Calu3 (cell line): Measurements from ENCODE around the gene SPATA2L. TPM values are rescaled to one million over a fixed set of nuclear protein-coding genes. Genes with fewer than 3 reads are reported as not detected.

ENCODE experiments used
- BruUV-seq: library from RNA; stranded (reverse); fragments of 400-500 nt; replicated peaks from 2 replicates; lab custom pipeline; 2021; lab: Mats Ljungman, UMichigan
- CTCF ChIA-PET: fragments of 300-600 bp; sonication (Branson Sonifier 250); formaldehyde crosslinking; loops from one replicate; lab custom pipeline; 2022; ENCODE audit warnings: antibody characterized with exemption; lab: Charles Lee
- DNase-seq: peaks from one replicate; pipeline ENCODE4 v3.0.0; 2022
- H3K27ac Mint-ChIP-seq: one replicate; pipeline ENCODE4 v1.8.0; 2022; ENCODE audit warnings: mixed read lengths; ENCODE audit not compliant: unreplicated experiment
- H3K27me3 Mint-ChIP-seq: one replicate; pipeline ENCODE4 v1.8.0; 2022; ENCODE audit warnings: mixed read lengths; ENCODE audit not compliant: unreplicated experiment
- H3K36me3 Mint-ChIP-seq: one replicate; pipeline ENCODE4 v1.8.0; 2022; ENCODE audit warnings: mild to moderate bottlenecking, moderate library complexity, mixed read lengths; ENCODE audit not compliant: insufficient read depth, unreplicated experiment
- H3K4me1 Mint-ChIP-seq: one replicate; pipeline ENCODE4 v1.8.0; 2022; ENCODE audit warnings: mild to moderate bottlenecking, low read depth, mixed read lengths; ENCODE audit not compliant: unreplicated experiment
- H3K4me3 Mint-ChIP-seq: one replicate; pipeline ENCODE4 v1.8.0; 2022; ENCODE audit warnings: mild to moderate bottlenecking, low read depth, moderate library complexity, mixed read lengths; ENCODE audit not compliant: unreplicated experiment
- H3K9me3 Mint-ChIP-seq: one replicate; pipeline ENCODE4 v1.8.0; 2022; ENCODE audit warnings: low read depth, mixed read lengths; ENCODE audit not compliant: unreplicated experiment
- intact Hi-C: fragments of 100-400 bp; cut with micrococcal nuclease; formaldehyde crosslinking; loops from one replicate; pipeline ENCODE4 v1.10.0; 2022; ENCODE audit not compliant: unreplicated experiment
- total RNA-seq: library from RNA; stranded (reverse); gene quantifications from 2 replicates; pipeline ENCODE4 v1.2.3, GENCODE V29; 2022
- TF ChIP-seq, protein P1 (sequence below): fragments of 200-600 bp; IDR thresholded peaks from one replicate; pipeline ENCODE4 v1.8.0; 2022; ENCODE audit warnings: antibody characterized with exemption; ENCODE audit not compliant: unreplicated experiment

The SPATA2L gene
- total RNA-seq, 1 experiment from 2014 or later, result 20.7 TPM

DNA sequence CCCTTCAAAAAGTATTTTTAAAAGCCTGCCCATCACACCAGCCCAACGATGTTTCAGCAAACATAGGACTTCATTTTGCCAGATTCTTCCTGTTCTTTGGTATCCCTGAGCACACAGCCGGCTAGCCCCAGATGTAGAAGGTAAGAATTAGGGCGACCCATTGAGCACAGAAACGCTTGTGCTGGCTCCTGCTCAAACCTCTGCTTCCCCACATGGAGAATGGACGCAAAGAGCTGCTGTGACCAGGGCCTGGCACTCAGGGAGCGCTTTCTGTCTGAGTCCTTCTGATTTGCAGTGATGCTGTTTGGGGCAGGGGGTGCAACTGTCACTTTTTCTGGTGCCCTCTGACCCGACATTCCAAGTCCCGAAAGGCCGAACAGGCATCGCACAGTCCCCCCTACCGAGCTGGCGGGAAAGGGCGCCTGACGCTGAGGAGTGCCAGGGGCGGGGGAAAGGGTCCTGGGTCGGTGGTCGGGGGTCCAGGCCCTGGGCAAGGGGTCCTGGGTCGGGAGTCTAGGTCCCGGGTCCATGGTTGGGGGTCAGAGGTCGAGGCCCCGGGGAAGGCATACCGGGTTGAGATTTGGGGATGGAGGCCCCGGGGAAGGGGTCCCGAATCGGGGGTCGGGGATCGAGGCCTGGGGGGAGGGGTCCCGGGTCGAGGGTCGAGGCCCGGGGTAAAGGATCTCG lies 44.9 kb downstream of the SPATA2L start:
- no peaks in the 10 kb centered on the region for H3K27me3 Mint-ChIP-seq
- no peak for DNase-seq
- TF ChIP-seq, protein P1, sequence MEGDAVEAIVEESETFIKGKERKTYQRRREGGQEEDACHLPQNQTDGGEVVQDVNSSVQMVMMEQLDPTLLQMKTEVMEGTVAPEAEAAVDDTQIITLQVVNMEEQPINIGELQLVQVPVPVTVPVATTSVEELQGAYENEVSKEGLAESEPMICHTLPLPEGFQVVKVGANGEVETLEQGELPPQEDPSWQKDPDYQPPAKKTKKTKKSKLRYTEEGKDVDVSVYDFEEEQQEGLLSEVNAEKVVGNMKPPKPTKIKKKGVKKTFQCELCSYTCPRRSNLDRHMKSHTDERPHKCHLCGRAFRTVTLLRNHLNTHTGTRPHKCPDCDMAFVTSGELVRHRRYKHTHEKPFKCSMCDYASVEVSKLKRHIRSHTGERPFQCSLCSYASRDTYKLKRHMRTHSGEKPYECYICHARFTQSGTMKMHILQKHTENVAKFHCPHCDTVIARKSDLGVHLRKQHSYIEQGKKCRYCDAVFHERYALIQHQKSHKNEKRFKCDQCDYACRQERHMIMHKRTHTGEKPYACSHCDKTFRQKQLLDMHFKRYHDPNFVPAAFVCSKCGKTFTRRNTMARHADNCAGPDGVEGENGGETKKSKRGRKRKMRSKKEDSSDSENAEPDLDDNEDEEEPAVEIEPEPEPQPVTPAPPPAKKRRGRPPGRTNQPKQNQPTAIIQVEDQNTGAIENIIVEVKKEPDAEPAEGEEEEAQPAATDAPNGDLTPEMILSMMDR, result no peak
- H3K4me1 Mint-ChIP-seq, result peaks cover 20% of the 10 kb centered on the region
- H3K9me3 Mint-ChIP-seq, result no peaks in the 10 kb centered on the region
- intact Hi-C loops, result no loop called here
- BruUV-seq, result TSS peak; percentile 55
- H3K36me3 Mint-ChIP-seq, result peaks cover 79% of the 10 kb centered on the region
- H3K4me3 Mint-ChIP-seq, result peak overlapping the region; percentile 98
- H3K27ac Mint-ChIP-seq, result peak overlapping the region; percentile 18
- CTCF ChIA-PET, result interaction anchor here (0.6 kb wide), 1 partner anchor 159 kb away, joined by 9 read pairs; no protein-coding TSS in a partner anchor

GRCh38 chr16:89655062-89655643 lies 46.4 kb downstream of the SPATA2L start:
- no TSS peak for BruUV-seq
- H3K9me3 Mint-ChIP-seq, result no peaks in the 10 kb centered on the region
- intact Hi-C loops, result no loop called here
- CTCF ChIA-PET, result interaction anchor here (0.6 to 0.7 kb wide), 3 partner anchors 10 to 1167 kb away, joined by 3 to 12 read pairs (median 4); no protein-coding TSS in a partner anchor
- H3K27me3 Mint-ChIP-seq, result no peaks in the 10 kb centered on the region
- TF ChIP-seq, protein P1, result no peak
- H3K27ac Mint-ChIP-seq, result no peak overlapping the region
- no peak overlapping the region for H3K4me3 Mint-ChIP-seq
- DNase-seq, result no peak
- peaks cover 20% of the 10 kb centered on the region for H3K4me1 Mint-ChIP-seq
- peaks cover 79% of the 10 kb centered on the region for H3K36me3 Mint-ChIP-seq

DNA sequence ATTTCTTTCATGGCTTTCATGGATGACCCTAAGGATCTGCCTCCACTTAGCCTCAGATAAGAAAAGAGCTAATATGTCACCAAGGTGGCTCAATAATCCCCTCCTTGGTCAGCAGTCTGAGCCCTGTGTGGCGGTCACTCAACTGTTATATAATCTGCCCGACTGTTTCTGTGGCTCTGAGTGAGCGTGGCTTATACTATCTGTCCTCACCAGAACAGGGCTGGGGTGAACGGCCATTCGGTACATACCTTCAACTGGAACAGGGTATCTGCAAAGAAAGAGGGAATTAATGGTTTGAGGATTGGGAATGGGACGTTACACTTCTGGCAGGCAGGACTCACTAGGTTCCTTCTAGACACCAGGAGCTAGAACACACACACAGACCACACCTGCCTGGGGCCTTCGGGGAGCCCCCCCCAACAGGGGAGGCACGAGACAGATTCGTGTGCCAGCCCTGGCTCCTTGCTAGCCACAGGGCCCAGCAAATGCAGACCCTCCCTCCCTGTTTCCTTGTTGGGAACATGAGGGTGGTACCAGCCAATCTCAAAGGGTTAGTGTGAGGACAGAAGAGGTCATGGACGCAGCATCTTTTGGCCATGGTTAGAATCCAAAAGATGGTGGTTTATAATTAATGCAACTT lies 47.7 kb downstream of the SPATA2L start:
- Mint-ChIP-seq H3K27me3 (no peaks in the 10 kb centered on the region), H3K9me3 (no peaks in the 10 kb centered on the region), H3K36me3 (peaks cover 73% of the 10 kb centered on the region), H3K4me1 (peaks cover 17% of the 10 kb centered on the region), H3K4me3 (no peak overlapping the region), H3K27ac (no peak overlapping the region)
- TF ChIP-seq, protein P1, result no peak
- no TSS peak for BruUV-seq
- intact Hi-C loops, result no loop called here
- DNase-seq, result no peak
- CTCF ChIA-PET, result interaction anchor here (0.7 to 0.9 kb wide), 3 partner anchors 28 to 88 kb away, joined by 3 to 6 read pairs (median 3); no protein-coding TSS in a partner anchor

DNA sequence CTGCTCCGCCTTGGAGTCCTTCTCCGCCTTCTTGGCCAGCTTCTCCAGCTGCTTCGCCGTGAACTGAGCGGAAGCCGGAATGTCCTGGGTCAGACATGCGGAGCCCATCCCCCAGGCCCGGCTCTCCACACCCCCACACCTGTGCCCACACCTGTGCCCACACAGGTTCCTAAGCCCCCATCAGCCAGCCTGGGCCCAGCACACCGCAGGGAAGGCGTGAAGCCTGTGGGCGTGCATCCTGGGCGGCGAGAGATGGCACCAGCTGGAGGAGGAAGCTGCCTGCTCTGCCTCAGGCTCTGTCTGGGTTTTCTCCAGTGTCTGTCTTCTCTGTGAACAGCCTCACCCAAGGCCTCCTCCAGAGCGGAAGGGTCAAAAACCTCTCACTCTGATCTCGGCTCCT lies 49.9 kb downstream of the SPATA2L start:
- Mint-ChIP-seq H3K4me3 (no peak overlapping the region), H3K36me3 (peaks cover 60% of the 10 kb centered on the region), H3K27me3 (no peaks in the 10 kb centered on the region), H3K9me3 (no peaks in the 10 kb centered on the region), H3K27ac (no peak overlapping the region), H3K4me1 (peaks cover 7% of the 10 kb centered on the region)
- intact Hi-C loops, result no loop called here
- BruUV-seq, result no TSS peak
- TF ChIP-seq, protein P1, result no peak
- CTCF ChIA-PET, result no interaction called here
- no peak for DNase-seq
